ENCODE results near the gene MLST8. TPM values are rescaled to one million over a fixed set of nuclear protein-coding genes. Genes with fewer than 3 reads are reported as not detected.
"Not testable (repeated sequence)": the region's sequence is repeated elsewhere in the genome, so short reads cannot be mapped to it uniquely, and the experiment has no call there.

Gene MLST8
- total RNA-seq, 2 donors from 2014 or later = 49.5 to 52.2 TPM

- Mint-ChIP-seq H3K27ac (no peak overlapping the region), H3K9me3 (no peaks in the 10 kb centered on the region), H3K36me3 (peaks cover 0 to 9% of the 10 kb centered on the region in 2 donors)
- DNase-seq (ENCODE audit: low spot score in 2 of 2) (no peak), ATAC-seq (no peak)
These were observed 33.8 kb downstream of the MLST8 start for GRCh38 chr16:2238838-2239675.

GRCh38 chr16:2240331-2240730, 35.1 kb downstream of the MLST8 start:
- H3K36me3 Mint-ChIP-seq; H3K27ac Mint-ChIP-seq; ATAC-seq; H3K9me3 Mint-ChIP-seq; DNase-seq (ENCODE audit: low spot score in 2 of 2): not testable (repeated sequence)

GRCh38 chr16:2242598-2242997, 37.3 kb downstream of the MLST8 start:
- peak overlapping the region in 1 of 2 donors; percentile 11 for H3K27ac Mint-ChIP-seq
- H3K36me3 Mint-ChIP-seq = peaks cover 0 to 4% of the 10 kb centered on the region in 2 donors

GRCh38 chr16:2243031-2243528, 37.8 kb downstream of the MLST8 start:
- DNase-seq (ENCODE audit: low spot score in 2 of 2) (no peak), ATAC-seq (no peak)
- Mint-ChIP-seq H3K27ac (no peak overlapping the region), H3K9me3 (no peaks in the 10 kb centered on the region), H3K36me3 (peaks cover 0 to 4% of the 10 kb centered on the region in 2 donors)

More at GRCh38 chr16:2242598-2242997, 37.3 kb downstream of the MLST8 start:
- H3K9me3 Mint-ChIP-seq = no peaks in the 10 kb centered on the region
- DNase-seq (ENCODE audit: low spot score in 2 of 2) (no peak), ATAC-seq (no peak)

GRCh38 chr16:2243781-2244180, 38.5 kb downstream of the MLST8 start:
- no peak for ATAC-seq
- no peak for DNase-seq (ENCODE audit: low spot score in 2 of 2)
- Mint-ChIP-seq H3K9me3 (no peaks in the 10 kb centered on the region), H3K36me3 (peaks cover 0 to 4% of the 10 kb centered on the region in 2 donors), H3K27ac (no peak overlapping the region)

- ATAC-seq (no peak), DNase-seq (ENCODE audit: low spot score in 2 of 2) (no peak)
- Mint-ChIP-seq H3K27ac (no peak overlapping the region), H3K9me3 (no peaks in the 10 kb centered on the region), H3K36me3 (peaks cover 0 to 4% of the 10 kb centered on the region in 2 donors)
These were observed 39.0 kb downstream of the MLST8 start for GRCh38 chr16:2244301-2244700.

- Mint-ChIP-seq H3K9me3 (no peaks in the 10 kb centered on the region), H3K36me3 (peaks cover 0 to 4% of the 10 kb centered on the region in 2 donors), H3K27ac (peak overlapping the region in 1 of 2 donors; percentile 50)
- DNase-seq (ENCODE audit: low spot score in 2 of 2) (no peak), ATAC-seq (no peak)
These were observed 39.9 kb downstream of the MLST8 start for GRCh38 chr16:2244926-2245795.

GRCh38 chr16:2246301-2246885, 41.1 kb downstream of the MLST8 start:
- ATAC-seq (no peak), DNase-seq (ENCODE audit: low spot score in 2 of 2) (no peak)
- peaks cover 0 to 4% of the 10 kb centered on the region in 2 donors for H3K36me3 Mint-ChIP-seq
- no peaks in the 10 kb centered on the region for H3K9me3 Mint-ChIP-seq
- no peak overlapping the region for H3K27ac Mint-ChIP-seq

GRCh38 chr16:2250652-2251295, 45.5 kb downstream of the MLST8 start:
- DNase-seq (ENCODE audit: low spot score in 2 of 2) (peak in 1 of 2 donors; percentile 33), ATAC-seq (peak in 1 of 2 donors; percentile 17)
- H3K36me3 Mint-ChIP-seq = peaks cover 7 to 11% of the 10 kb centered on the region in 2 donors
- no peaks in the 10 kb centered on the region for H3K9me3 Mint-ChIP-seq
- peak overlapping the region; percentile 85 to 94 for H3K27ac Mint-ChIP-seq

- H3K27ac Mint-ChIP-seq = peak within 1 kb of the TSS; percentile 85 to 94
- peaks cover 11 to 19% of the 10 kb centered on the region in 2 donors for H3K36me3 Mint-ChIP-seq
- DNase-seq (ENCODE audit: low spot score in 2 of 2) (peak; percentile 82 to 95), ATAC-seq (peak; percentile 87 to 94)
- H3K9me3 Mint-ChIP-seq = no peaks in the 10 kb centered on the region
These were observed 46.2 kb downstream of the MLST8 start, which contains the start of gene ECI1 for GRCh38 chr16:2251296-2252111. ECI1 (minus strand) TSS chr16:2251587; CDS start chr16:2251566, 21 bp downstream.

GRCh38 chr16:2252806-2253148, 47.5 kb downstream of the MLST8 start:
- Mint-ChIP-seq H3K36me3 (peaks cover 15 to 24% of the 10 kb centered on the region in 2 donors), H3K27ac (peak overlapping the region; percentile 39 to 72), H3K9me3 (no peaks in the 10 kb centered on the region)
- ATAC-seq (no peak), DNase-seq (ENCODE audit: low spot score in 2 of 2) (no peak)

- DNase-seq (ENCODE audit: low spot score in 2 of 2) (no peak), ATAC-seq (no peak)
- H3K9me3 Mint-ChIP-seq = no peaks in the 10 kb centered on the region
- H3K36me3 Mint-ChIP-seq = peaks cover 17 to 24% of the 10 kb centered on the region in 2 donors
- H3K27ac Mint-ChIP-seq = peak overlapping the region; percentile 39 to 81
These were observed 48.0 kb downstream of the MLST8 start for GRCh38 chr16:2253293-2253692.

- H3K36me3 Mint-ChIP-seq = peaks cover 20 to 31% of the 10 kb centered on the region in 2 donors
- ATAC-seq (no peak), DNase-seq (ENCODE audit: low spot score in 2 of 2) (no peak)
- peak overlapping the region; percentile 37 to 72 for H3K27ac Mint-ChIP-seq
- no peaks in the 10 kb centered on the region for H3K9me3 Mint-ChIP-seq
These were observed 51.4 kb downstream of the MLST8 start for GRCh38 chr16:2256531-2257140.

GRCh38 chr16:2257726-2258125, 52.5 kb downstream of the MLST8 start:
- no peaks in the 10 kb centered on the region for H3K9me3 Mint-ChIP-seq
- peak overlapping the region in 1 of 2 donors; percentile 44 for H3K27ac Mint-ChIP-seq
- H3K36me3 Mint-ChIP-seq = peaks cover 29 to 40% of the 10 kb centered on the region in 2 donors
- ATAC-seq = no peak
- DNase-seq (ENCODE audit: low spot score in 2 of 2) = no peak

- H3K9me3 Mint-ChIP-seq; DNase-seq (ENCODE audit: low spot score in 2 of 2); ATAC-seq: not testable (repeated sequence)
- Mint-ChIP-seq H3K27ac (peak overlapping the region in 1 of 2 donors; percentile 77), H3K36me3 (peaks cover 26 to 37% of the 10 kb centered on the region in 2 donors)
These were observed 53.3 kb downstream of the MLST8 start for GRCh38 chr16:2258530-2258929.

All from activated naive CD4-positive, alpha-beta T cell treated with anti-CD3 and anti-CD28 coated beads, Interleukin-2, amount 50 U/mL, for 72 hours (primary cell).